Measurements from ENCODE around the gene CH25H. TPM values are rescaled to one million over a fixed set of nuclear protein-coding genes. Genes with fewer than 3 reads are reported as not detected.

CH25H gene
- total RNA-seq, 4 donors from 2014 or later, result 0.70 to 9.9 (median 3.1) TPM; not detected in 1

- no peak for DNase-seq
- Histone ChIP-seq H3K27me3 (no peaks in the 10 kb centered on the region), H3K4me1 (no peaks in the 10 kb centered on the region), H3K36me3 (no peaks in the 10 kb centered on the region), H3K27ac (no peak overlapping the region), H3K9me3 (no peaks in the 10 kb centered on the region), H3K4me3 (no peak overlapping the region)
- TF ChIP-seq, protein P1, sequence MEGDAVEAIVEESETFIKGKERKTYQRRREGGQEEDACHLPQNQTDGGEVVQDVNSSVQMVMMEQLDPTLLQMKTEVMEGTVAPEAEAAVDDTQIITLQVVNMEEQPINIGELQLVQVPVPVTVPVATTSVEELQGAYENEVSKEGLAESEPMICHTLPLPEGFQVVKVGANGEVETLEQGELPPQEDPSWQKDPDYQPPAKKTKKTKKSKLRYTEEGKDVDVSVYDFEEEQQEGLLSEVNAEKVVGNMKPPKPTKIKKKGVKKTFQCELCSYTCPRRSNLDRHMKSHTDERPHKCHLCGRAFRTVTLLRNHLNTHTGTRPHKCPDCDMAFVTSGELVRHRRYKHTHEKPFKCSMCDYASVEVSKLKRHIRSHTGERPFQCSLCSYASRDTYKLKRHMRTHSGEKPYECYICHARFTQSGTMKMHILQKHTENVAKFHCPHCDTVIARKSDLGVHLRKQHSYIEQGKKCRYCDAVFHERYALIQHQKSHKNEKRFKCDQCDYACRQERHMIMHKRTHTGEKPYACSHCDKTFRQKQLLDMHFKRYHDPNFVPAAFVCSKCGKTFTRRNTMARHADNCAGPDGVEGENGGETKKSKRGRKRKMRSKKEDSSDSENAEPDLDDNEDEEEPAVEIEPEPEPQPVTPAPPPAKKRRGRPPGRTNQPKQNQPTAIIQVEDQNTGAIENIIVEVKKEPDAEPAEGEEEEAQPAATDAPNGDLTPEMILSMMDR (IDR thresholded peaks at IDR 0.05), result no peak
- no peak for TF ChIP-seq POLR2A (IDR thresholded peaks at IDR 0.05)
These were observed 42.2 kb downstream of the CH25H start for GRCh38 chr10:89164920-89165319.

DNA sequence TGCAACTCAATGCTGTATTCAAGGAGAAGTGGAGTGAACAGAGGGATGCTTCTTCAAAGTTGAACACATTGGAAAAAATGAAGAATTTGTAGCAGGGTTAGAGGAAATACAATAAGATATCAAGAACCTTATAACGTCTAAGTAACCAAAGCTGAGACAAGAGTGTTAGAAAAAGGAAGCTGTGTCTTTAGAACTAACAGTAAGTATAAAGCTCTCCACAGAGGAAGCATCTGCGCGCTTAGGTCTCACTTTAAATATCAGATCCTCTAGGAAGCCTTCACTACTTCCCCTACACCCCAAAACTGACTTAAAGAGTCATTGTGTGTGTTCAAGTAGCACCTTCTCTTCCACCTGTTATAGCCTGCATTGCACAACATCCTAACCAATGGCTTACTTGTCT lies 43.0 kb downstream of the CH25H start:
- H3K27ac ChIP-seq, result peak overlapping the region in 3 of 4 donors; percentile 20 to 51 (median 24)
- no peaks in the 10 kb centered on the region for H3K9me3 ChIP-seq
- TF ChIP-seq, protein P1 (IDR thresholded peaks at IDR 0.05), result no peak
- no peak for TF ChIP-seq POLR2A (IDR thresholded peaks at IDR 0.05)
- no peak for DNase-seq
- no peaks in the 10 kb centered on the region for H3K36me3 ChIP-seq
- peak overlapping the region in 1 of 4 donors; percentile 28 for H3K4me3 ChIP-seq
- no peaks in the 10 kb centered on the region for H3K4me1 ChIP-seq
- H3K27me3 ChIP-seq, result no peaks in the 10 kb centered on the region

- no peak for TF ChIP-seq POLR2A (IDR thresholded peaks at IDR 0.05)
- TF ChIP-seq, protein P1 (IDR thresholded peaks at IDR 0.05), result no peak
- no peaks in the 10 kb centered on the region for H3K27me3 ChIP-seq
- DNase-seq, result peak in 2 of 3 donors; percentile 52 to 76
- peak overlapping the region; percentile 20 to 51 (median 22) for H3K27ac ChIP-seq
- H3K4me3 ChIP-seq, result peak overlapping the region in 2 of 4 donors; percentile 1 to 28
- no peaks in the 10 kb centered on the region for H3K36me3 ChIP-seq
- no peaks in the 10 kb centered on the region for H3K4me1 ChIP-seq
- H3K9me3 ChIP-seq, result no peaks in the 10 kb centered on the region
These were observed 43.7 kb downstream of the CH25H start for GRCh38 chr10:89163265-89163995.

- no peak for DNase-seq
- Histone ChIP-seq H3K27me3 (no peaks in the 10 kb centered on the region), H3K27ac (no peak overlapping the region), H3K9me3 (no peaks in the 10 kb centered on the region), H3K4me1 (no peaks in the 10 kb centered on the region), H3K4me3 (no peak overlapping the region), H3K36me3 (no peaks in the 10 kb centered on the region)
- no peak for TF ChIP-seq POLR2A (IDR thresholded peaks at IDR 0.05)
- TF ChIP-seq, protein P1 (IDR thresholded peaks at IDR 0.05), result no peak
These were observed 44.5 kb downstream of the CH25H start for GRCh38 chr10:89162596-89162995.

DNA sequence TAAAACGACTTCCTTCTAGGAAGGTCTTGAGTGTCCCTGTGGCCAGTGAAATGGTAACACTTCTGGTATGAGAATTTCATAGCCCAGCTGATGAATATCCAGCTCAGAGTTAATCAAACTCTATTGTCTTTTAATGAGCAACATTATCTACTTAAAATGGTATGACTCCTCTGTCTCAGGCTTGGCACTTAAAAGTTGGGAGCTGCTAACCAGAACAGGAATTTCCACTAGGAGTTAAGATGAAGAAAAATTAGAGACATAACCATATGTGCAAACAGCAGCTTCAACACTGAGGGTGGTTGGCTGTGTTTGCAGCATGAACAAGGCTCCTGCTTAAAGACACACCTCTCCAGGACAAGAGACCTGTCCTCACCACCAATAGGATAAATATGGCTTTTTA lies 46.8 kb downstream of the CH25H start:
- TF ChIP-seq, protein P1 (IDR thresholded peaks at IDR 0.05), result no peak
- Histone ChIP-seq H3K27ac (no peak overlapping the region), H3K4me1 (no peaks in the 10 kb centered on the region), H3K4me3 (no peak overlapping the region), H3K36me3 (no peaks in the 10 kb centered on the region), H3K27me3 (no peaks in the 10 kb centered on the region), H3K9me3 (no peaks in the 10 kb centered on the region)
- no peak for DNase-seq
